HG02885 (cell line): ENCODE results near the gene APOO.

ENCODE experiments used
- ATAC-seq: cut with Tn5 transposase; IDR thresholded peaks from one replicate; pipeline ENCODE4 v1.9.1; 2021; ENCODE audit warnings: mild to moderate bottlenecking; ENCODE audit not compliant: unreplicated experiment, poor library complexity

APOO gene

GRCh38 chrX:23907498-23908218, at the start of gene APOO, which contains the start of gene CXorf58:
Gene APOO (minus strand): TSS chrX:23907938. CDS start chrX:23907702, 236 bp downstream.
Gene CXorf58 (plus strand): TSS chrX:23908006. CDS start chrX:23910303, 2,297 bp downstream.
- ATAC-seq: peak; percentile 93

DNA sequence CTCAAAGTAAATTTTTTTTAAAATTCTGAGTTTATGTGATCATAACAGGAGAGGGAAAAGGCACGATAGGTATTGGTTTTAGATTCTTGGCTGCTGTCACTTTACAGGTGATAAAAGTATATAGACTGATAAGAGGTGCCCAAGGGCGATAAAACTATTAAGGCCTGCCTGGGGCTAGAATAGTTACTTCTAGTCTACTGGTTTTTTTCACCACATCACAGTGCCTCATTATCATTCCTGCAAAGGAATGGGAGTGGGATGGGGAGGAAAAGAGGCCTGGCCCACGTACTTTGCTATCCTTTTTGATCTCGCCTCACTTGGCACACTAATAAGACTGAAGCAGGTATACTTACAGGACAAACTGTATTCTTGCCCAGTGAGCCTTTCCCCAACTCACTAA, 46.7 kb upstream of the APOO start:
- ATAC-seq: no peak

DNA sequence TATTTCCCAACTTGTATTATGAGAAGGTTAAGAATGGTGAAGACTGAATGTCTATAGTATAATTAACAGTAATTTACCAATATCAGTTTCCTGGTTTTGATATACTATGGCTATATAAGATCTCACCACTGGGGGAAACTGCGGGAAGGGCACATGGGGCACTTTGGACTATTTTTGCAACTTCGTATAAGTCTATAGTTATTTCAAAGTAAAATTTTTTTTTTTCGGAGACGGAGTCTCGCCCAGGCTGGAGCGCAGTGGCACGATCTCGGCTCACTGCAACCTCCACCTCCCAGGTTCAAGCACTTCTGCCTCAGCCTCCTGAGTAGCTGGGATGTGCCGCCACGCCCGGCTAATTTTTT, 46.2 kb upstream of the APOO start:
- no peak for ATAC-seq

GRCh38 chrX:23952984-23953907, 45.5 kb upstream of the APOO start:
- ATAC-seq: peak; percentile 96

- no peak for ATAC-seq
These were observed 44.7 kb upstream of the APOO start for GRCh38 chrX:23952391-23952790.

DNA sequence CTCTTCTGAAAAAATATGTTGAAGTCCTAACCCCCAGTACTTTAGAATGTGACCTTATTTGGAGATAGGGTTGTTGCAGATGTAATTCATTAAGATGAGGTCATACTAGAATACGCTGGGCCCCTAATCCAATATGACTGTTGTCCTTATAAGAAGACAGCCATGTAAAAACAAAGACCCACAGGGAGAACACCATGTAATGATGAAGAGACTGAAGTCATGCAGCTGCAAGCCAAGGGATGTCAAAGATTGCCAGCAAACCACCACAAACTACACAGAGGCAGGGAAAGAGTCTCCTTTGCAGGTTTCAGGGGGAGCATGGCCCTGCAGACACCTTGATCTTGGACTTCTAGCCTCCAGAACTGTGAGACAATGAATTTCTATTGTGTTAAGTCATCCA, 37.5 kb upstream of the APOO start:
- no peak for ATAC-seq

DNA sequence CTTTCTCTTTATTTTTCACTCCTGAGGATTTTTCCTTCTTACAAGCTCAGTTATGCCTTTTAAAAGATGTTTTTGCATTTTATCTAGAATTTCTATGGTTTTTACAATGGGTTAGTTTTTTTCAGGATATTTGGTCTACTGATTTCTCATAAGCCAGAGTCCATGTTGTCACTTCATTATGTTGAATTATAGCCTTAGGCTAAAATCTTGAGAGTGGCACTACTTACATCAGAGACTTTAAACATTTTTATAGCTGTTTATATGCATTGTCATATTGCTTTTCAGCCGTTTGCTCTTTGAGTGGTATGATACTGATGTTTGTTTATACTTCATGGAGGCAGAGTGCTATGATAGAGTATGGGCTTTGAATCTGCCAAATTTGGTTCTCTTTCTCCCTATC, 36.5 kb upstream of the APOO start:
- ATAC-seq: no peak

DNA sequence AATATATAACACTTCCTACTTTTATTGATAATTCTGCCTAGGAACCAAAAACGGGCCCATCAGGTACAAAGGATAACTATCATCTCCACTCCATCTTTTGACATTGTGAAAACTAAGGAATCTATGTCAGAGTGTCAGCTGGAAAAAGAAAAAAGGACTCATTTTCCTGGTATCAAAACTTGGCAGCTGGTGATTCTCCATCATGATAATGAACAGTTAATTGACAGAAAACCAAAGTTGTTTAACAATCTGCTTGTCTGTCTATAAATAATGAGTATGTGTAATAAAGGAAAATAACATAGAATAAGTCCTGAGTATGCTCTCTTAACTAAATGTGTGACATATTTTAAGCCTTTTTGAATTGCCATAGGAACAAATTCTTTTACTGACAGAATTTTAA, 31.5 kb upstream of the APOO start:
- no peak for ATAC-seq

- ATAC-seq: no peak
These were observed 31.0 kb upstream of the APOO start for GRCh38 chrX:23938690-23939089.

DNA sequence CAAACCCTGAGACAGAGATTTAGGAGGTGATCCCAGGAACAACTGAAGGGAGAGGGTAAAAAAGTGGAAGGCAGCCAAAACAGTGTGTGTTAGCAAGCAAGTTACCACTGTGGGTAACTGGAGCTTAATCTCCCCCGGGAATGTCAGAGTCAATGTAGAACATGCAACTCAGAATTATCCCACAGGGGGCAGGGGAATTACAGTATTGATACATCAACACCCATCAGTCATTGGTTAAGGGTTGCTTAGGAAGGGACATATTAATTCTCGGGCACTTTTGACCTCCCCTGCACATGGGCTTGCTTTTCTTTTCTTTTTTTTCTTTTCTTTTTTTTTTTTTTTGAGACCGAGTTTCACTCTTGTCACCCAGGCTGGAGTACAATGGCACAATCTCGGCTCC, 29.4 kb upstream of the APOO start:
- no peak for ATAC-seq

DNA sequence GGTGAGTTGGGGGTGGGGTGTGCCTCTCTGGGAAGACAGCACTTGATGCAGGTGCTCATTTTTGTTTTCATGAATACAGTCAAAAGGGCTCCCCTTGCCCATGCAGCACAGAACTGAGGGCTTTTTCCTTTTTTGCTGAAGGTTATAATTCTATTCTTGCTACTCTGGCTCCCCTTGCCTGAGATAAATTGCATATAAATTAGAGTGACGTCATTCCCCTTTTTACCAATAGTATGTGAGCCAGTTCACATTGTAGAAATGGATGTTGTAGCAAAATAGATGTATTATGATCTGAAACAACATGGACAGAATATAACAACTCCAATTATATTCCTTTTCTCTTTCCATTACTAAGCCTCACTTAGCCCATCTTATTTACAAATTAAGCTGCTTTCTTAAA, 28.4 kb upstream of the APOO start:
- no peak for ATAC-seq

DNA sequence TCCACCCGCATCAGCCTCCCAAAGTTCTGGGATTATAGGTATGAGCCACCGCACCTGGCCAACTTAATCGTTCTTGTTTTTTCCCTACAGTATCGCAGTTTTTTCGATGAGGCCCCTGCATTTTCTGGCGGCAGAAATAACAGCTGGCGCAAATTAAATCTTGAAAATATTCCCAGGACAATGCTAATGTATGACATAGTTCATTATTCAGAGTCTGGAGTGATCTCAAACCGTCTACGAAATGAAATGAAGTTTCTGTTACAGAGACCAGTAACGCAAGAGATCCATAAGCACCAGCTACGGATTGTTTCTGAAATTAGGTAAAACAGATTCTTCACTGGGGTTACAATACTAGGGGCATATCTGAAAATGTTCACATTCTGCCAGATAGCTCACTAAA, 27.4 kb upstream of the APOO start:
- ATAC-seq: no peak

GRCh38 chrX:23932046-23932445, 24.3 kb upstream of the APOO start:
- no peak for ATAC-seq

DNA sequence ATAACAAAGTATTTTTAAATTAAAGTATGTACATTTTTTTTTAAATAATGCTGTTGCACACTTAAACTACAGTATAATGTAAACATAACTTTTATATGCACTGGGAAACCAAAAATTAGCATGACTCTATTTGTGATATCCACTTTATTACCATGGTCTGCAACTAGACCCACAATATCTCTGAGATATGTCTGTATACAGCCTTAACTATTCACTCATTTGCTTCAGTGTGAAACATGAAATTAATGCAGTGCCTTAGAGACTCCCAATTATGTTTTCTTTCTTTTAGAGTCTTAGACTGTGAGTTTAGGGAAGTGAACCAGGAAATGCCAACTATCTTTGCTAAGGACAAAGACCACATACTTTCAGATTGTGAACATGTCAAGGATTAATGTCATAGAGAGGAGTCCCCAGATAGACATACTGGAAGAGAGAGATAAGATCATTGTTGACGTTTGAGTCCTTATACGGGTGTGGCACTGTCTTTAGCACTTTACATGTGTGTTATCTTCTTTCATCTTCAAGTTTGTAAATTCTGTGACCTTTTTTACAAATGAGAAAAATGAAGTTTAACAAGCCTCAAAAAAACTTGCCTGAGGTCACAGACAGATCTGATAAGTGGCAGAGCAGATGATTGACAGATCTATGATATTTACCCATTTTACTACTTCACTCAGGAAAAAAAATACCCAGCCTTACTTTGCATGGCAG, 23.3 kb upstream of the APOO start:
- no peak for ATAC-seq

- no peak for ATAC-seq
These were observed 18.3 kb upstream of the APOO start for GRCh38 chrX:23926015-23926414.

DNA sequence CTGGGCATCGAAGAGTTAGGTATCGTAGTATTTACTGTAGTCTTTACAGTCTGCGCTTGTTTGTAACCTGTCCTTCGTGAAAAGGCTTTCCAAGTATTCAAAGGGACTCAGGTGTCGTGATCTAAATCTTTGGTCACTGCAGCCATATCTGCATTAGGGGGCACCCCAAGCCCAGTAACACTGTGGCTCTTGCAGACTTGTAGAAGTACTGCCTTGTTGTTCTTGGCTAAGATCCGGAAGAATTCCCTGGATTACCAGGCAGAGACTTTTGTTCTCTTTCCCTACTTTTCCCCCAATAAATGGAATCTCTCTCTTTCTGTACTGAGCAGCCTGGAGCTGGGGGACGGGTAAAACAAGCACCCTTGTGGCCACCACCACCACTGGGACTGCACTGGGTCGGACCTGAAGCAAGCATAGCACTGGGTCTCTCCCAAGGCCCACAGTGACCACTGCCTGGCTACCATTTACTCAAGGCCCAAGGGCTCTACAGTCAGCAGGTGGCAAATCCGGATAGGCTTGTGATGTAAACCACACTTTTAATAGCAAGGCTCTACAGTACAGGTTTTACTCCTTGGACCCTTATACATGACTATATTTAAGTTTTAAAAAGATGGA, 12.1 kb upstream of the APOO start:
- ATAC-seq: no peak

GRCh38 chrX:23919148-23919547, 11.4 kb upstream of the APOO start:
- ATAC-seq: no peak

DNA sequence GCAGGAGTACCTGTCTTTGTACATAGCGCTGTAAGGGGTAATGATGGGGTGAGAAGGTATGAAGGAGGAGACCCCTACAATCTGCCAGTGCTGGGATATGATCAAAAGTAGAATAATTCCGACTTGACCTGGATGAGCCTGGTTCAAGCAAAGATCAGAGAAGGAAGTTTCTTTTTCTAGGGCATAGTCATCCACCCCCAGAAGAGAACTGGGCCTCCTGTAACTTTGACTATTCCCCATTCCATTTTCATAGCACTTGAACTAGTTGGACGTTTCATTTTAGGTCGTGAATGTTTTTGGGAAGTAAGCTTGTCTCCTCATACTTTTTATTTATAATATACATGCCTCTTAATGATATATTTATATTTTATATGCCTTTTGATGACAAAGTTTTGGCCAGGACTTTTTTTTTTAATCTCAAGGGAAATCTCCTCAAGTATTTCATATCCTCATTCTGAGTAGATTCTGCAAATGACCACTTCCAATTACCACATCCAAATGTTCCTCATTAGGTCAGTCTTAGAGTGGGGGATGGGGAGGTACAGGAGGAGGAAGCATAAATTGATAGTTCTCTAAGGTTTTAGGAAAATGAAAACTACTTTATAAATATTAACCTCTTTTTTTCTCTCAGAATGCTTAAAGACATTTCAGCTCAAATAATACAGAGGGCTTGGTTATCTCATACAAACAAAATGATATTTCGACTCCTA, 3.5 kb upstream of the APOO start:
- ATAC-seq: no peak

- no peak for ATAC-seq
These were observed 674 bp upstream of the APOO start for GRCh38 chrX:23908219-23909004.
